Stimulated activated CD8-positive, alpha-beta memory T cell treated with anti-CD3 and anti-CD28 coated beads, Interleukin-12 subunit alpha, Interleukin-12 subunit beta, amount 100 ng/mL, for 4 hours (primary cell): ENCODE data around the gene SSBP3.

Experiments used
- DNase-seq: peaks from one replicate; pipeline ENCODE4 v3.0.0-alpha.2; 2020; ENCODE audit warnings: low read depth

Gene SSBP3

DNA sequence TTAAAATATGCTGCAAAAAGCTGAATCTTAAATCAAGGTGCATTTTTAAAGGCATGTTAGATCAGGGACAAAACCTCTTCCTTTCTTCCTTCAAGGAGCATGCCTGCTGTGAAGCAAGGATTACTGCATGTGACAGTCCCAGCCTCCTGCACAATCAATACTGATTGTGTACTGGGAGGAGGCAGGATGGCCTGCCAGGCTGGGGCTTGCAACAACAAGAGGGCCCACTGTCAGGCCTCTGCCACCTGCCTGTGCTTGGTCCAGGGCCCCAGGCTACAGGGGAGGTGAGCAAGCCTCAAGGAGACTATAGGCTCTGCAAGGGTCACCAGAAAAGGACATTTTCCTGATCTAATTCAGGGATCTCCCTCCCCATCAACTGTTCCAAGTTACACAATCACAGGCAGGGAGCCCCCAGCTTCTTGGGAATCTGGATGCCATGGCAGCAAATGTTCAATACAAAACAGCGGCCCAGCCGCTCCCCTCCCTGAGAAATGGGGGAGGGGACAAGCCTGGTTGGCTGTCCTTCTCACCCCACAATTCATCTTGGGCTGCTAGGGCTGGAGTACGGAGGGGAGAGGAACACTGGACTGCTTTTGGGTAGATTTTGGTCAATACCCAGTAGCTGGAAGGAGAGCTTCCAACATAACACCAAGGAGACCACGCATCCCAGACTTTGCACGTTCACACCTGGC is 76.7 kb downstream of the SSBP3 start:
- no peak for DNase-seq

DNA sequence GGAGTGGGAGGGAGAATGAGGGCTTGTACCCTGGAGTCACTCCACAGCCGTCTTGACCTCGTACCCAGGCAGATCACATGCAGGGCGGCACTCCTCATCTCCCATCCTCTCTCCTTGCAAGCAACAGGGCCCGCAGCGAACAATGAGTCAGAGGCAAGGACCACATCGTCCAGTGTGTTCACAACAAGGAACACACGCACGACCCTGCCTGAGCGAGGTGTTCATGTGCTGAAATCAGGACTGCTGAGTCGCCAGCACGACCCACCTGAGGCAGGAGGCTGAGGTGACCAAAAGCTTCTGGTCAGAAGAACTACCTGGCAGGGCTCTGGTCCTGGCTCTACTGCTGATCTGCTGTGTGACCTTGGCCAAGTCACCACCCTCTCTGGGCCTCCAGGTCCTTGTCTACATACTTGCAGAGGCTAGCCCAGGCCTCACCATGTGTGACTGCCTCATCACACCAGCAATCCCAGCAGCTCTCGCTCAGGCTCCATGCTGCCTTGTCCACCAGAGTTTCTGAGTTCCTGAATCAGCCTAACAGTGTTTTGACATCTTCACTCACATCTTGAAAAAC is 78.0 kb downstream of the SSBP3 start:
- no peak for DNase-seq

DNA sequence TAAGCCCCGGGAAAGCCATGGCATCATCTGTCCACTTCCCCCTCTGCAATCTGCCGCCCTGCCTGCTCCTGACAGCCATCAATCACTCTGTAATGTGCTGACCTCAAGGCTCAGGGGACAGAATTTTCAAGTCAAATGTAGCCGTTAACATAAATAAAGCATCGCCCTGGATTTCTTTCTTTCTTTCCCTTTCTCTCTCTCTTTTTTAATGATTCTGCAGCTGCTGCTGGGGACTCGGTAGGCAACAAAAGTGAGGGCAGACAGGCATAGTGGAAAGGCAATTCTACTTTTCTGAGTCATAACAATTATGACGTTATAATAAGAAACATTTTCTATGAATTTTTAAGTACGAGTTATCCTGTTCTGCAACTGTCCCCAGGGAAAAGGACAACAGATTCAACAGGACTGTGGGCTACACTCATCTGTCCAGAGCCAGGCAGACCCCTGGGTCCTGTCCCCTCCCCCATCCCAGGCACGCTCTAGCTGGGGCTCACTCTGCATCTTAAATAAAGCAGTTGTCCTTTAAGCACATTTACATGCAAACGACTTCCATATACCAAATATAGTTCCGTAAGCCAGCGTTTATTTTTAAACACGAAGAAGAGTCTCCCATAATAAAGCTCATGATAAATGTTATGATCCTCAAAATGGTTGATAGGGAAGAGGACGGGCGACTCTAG is 78.7 kb downstream of the SSBP3 start:
- no peak for DNase-seq

DNA sequence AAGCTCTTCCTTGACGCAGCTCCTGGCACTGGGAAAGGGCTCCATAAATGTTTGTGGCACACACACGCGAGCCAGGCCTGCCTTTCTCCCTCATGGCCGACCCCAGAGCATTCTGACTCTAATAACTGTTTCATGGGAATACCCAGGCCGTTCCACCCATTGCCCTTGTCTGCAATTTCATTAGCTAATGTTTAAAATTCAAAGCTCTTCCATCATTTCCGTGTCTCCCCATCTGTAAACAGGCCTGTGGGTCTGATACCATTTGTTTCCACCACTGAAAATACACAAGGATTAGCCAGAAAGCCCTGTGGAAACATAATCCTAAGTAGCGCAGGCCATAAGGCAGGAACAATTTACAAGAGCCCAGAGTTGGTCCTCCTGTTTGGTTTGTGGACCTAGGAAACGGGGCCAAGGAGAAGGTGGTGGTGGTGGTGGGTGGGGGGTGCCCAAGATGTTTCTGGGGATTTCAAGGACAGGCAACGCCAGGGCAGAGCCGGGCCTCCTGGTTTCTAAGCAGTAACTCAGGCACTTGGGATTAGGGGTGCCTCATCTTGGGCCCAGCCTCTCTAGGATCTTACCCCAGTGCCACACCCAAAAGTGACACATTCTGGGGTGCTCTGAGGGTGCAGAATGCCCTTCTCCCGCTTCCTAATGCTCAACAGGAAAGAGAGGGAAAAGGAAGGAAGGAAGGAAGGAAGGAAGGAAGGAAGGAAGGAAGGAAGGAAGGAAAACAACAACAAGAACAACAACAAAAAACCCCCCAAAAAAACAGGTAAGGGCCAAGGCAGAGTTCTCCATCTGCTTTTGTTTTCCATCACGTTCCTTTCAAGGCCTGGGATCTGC is 79.4 kb downstream of the SSBP3 start:
- no peak for DNase-seq

DNA sequence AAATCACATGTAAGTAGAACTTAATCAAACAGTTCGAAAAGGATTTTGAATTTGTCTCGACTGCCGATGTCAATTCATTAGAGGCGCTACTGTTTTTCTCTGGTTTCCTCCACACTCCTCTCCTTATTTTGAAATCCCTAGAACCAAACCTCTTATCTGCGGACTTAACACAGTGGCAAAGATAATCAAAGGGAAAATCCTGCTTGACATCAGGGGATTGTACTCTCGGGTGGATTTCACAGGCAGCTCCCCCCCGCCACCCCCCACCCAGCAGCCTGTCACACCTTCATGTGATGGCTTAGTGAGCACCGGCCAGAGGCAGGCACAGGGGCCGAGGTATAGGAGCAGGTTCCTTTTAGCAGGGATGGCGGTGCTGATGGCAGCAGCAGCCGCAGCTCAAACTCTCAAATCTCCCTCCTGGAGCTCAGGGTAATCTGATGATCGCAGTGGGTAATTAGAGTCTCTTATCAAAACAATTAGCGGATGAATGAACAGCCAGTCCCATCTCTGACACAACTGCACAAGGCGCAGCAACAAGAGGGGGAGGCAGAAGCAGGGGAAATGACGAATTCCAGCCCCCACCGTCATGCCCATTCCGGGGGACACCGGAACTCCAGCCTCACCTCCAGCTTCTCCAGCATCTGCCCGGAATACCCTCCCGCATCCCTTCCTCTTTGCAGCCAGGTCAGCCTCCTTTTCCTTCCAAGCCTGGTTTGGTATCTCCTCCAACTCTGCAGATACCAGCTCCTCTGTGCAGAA is 80.3 kb downstream of the SSBP3 start:
- DNase-seq: no peak

DNA sequence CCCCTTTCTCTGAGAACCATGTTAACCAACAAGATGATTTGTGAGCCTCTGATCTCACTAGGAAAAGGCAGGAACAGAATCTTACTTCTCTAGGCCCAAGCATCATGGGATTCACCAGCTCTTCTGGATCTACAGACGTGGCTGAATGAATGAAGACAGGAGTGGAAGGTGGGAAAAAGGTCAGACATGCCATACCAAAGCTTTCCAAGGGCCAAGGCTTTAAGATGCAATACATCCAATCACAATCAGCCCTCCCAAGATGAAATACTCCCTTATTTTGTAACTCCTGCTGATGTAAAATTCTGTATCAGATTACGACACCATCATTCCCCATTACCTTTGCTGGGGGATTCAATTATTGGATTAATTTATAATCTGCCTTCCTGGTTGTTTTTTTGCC is 80.9 kb downstream of the SSBP3 start:
- DNase-seq: no peak

DNA sequence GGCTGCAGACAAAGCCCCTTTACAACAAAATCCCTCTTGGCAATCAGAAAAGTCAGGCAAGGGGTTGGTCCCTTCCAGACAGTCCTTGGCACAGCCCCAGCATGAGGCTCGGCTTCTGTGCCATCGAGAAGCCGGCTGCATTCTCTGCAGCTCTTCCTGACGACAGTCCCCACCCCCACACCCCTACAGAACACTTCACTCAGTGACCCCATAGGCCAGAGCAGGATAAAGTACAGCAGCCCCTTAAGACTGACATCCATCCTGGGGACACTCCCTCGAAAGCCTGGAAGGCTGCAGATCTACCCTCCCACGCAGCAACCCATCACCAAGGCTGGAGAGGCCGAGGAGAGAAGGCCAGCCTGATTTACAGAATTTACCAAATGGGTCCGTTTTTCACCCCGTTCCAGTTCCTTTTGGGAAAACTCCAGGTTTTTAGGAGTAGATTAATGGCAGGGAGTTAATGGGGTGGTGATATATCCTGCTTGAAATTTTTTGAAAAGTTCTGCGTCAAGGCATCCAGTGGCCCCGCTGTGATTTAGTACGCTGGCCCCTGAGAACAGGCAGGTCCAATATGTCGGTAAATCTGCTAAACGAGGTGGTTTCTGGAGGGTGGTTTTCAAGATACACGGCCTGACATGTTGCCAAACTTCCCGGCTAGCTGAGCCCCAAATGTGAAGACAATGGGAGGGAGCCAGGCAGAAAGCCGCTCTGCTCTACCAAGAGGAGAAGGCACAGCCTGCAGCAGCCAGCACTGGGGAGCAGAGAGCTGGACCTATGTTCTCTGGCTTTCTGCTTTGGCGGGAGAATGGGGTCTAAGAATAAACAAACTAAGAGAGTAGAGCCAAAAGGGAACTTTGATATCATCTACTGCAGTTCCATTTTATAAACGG is 81.7 kb downstream of the SSBP3 start:
- DNase-seq: no peak

DNA sequence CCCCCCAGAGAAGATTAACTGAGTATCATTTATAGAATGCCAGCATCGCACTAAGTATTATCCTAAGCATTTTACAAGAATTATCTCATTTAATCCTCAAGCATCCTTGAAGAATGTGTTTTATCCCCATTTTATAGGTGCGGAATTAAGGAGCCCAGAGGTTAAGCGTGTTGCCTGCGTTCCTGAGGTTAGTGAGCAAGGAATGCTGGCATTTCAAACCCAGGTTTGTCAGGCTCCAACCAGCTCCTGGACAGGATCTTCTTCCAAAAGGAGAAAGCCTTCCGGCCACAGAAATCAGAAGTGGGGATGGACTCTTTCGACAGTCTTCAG is 82.3 kb downstream of the SSBP3 start:
- DNase-seq: no peak

DNA sequence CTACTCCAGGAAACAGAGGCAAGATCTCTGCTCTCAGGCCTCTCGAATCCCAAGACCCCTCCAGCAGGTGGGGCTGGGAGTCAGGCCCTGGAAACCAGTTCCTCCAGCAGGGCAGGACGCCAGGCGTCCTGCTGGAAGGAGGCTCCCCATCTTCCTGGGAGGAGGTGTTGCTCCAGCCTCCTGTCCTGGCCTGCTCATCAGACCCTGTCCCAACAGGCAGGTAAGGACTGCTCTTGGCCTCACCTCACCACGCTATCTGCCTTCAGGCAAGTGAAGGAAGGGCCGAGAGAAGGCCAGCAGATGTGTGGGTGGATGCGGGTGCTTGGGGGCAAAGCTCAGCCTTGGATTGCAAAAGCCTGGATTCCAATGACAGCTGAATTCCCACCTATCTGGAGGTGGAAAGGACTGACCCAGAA is 82.9 kb downstream of the SSBP3 start:
- DNase-seq: no peak

DNA sequence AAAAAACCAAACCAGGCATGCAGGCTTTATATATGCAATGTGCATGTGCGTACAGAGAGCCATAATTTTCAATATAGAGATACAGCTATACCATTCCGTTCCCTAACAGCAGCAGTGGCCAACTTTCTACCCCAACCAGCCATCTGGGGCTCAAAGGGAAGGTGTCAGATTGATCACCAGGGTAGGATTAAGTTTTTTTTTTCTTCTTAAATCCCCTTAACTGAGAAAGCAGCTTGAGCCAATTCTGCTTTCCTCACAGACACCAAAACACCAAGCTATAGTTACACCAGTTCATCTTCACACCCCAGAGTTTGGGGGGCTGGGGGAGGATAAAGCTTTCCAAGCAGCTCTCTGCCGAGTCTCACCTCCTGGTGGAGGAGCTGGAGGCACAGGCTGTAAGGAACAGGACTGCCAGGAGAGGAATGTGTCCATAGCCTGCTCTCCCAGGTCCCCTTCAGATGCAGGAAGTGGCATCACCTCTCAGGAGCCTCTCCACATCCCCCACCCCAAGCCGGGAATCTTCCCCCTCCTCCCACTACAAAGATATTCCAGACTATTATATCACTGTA is 87.9 kb downstream of the SSBP3 start:
- no peak for DNase-seq

DNA sequence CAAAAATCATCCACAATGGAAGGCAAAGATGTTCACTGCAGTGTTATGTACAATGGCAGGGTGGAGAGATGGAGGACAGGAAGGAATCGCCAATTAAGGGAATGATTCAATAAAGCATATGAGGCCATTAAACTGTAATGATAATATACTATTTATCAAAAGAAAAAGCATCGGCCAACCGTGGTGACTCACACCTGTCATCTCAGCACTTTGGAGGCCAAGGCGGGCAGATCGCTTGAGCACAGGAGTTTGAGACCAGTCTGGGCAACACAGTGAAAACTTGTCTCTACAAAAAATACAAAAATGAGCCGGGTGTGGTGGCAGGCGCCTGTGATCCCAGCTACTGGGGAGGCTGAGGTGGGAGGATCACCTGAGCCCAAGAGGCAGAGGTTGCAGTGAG is 89.1 kb downstream of the SSBP3 start:
- DNase-seq: no peak

DNA sequence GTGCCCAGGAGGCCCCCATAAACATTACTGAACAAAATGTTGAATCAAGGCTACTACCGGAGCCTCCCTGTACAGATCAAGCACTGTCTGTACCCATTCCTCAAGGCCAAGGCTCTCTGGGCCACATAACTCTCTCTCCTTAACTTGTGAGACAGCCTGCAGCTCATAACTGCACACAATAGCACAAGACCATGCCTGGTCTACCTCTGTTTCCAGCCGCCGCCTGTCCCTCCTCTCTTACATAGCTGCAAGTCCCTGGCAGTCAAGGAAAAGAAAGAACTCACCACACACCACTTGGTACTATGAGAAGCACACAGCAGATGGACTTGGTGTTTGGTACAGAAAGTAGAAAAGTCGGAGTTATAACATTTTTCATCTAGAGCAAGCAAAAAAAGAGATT is 91.1 kb downstream of the SSBP3 start:
- DNase-seq: no peak

DNA sequence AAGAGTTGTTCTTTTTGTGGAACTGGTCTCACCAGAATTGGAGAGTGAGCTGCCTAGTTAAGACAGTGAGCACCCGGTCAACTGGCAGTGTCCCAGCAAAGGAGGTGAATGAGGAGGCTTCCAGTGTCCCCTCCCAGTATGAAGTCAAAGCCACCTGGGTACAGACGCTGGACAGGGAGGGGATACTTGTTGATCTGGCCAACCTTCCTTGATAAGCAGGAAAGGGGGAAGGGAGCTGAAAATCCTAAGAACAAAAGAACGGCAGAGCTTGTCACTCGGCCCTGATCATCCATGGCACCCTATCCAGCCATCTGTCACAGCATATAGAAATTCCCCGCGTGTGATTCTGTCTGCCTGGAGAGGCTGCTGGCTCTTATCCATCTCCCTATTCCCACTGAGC is 91.5 kb downstream of the SSBP3 start:
- no peak for DNase-seq

DNA sequence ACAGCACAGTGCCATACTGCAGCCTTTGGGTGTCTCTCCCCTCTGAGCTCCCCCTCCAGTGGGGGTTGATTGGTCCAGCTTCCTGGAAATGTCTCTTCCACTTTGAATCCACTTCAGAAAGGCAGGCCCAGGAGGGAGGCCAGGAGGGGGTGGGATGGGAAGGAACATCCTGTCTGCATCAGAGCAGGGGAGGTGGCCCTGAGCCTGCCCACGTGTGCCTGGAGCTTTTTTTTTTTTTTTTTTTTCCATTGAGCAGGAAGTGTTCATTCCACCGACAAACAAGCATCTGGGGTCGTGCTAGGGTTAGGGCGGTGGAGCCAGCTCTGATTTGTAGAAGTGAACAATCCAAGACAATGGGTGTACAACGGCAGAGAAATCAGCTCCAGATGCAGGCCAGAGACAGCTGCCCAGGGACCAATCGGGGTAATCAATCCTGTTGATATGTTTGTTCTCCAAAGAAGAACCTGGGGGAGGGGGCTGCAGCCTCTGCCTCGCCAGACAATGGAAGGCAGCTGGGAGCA is 93.3 kb downstream of the SSBP3 start:
- no peak for DNase-seq

DNA sequence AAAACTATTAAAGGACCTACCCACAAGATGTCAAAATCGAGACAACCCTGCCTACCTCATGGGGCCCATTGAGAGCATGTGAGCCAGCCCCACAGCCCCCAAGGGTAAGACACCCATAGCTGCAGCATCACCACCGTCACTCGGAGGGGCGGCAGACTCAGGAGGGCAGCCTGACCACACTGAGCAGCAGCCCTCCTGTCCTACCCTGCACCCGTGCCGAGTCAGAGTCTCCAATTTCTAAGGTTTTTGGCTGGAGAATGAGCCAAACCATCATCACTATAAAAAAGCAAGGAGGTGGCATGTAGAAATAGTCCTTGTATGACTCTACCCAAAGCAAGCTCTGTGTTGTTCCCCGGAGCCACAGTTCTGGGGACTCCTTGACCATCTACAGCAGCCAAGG is 94.7 kb downstream of the SSBP3 start:
- no peak for DNase-seq

DNA sequence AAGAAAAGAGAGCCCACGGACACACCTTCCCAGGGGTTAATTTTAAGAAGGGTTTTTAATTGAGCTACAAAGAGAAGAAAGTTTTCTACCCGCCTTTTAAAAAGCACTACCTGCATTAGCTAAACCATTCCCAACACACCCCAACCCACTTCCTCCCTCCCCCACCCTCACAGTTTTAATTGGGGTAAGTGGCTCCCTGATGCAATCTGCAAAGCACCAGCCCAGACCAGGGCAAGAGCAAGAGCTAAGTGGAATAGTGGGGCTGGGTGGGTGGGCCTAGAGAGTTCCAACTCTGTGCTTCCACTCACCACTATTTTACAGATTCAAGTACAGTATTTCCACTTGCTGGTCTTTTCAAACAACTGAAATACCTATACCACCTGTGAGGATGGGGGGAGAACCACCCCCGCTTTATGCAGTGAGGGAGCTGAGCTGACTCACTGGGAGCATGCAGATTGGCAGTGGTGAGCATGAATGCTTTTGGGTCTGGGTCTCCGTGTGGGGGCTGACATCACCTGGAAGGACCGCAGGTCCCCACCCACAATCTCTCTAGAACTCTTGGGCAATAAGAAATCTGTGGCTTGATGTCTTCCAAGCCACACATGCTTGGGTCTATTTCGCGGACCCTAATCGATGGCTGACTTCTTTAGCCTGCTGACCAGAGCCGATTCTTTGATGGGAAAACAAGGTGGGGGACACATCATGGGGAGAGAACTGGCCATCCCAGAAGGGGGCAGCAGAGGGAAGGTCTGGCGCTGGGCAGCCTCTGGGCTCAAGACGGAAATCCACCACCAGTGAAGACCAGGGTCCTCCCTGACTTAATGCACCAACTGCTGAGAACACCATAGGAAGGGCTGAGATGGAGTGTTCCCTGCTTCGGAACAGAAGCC is 95.5 kb downstream of the SSBP3 start:
- DNase-seq: no peak

DNA sequence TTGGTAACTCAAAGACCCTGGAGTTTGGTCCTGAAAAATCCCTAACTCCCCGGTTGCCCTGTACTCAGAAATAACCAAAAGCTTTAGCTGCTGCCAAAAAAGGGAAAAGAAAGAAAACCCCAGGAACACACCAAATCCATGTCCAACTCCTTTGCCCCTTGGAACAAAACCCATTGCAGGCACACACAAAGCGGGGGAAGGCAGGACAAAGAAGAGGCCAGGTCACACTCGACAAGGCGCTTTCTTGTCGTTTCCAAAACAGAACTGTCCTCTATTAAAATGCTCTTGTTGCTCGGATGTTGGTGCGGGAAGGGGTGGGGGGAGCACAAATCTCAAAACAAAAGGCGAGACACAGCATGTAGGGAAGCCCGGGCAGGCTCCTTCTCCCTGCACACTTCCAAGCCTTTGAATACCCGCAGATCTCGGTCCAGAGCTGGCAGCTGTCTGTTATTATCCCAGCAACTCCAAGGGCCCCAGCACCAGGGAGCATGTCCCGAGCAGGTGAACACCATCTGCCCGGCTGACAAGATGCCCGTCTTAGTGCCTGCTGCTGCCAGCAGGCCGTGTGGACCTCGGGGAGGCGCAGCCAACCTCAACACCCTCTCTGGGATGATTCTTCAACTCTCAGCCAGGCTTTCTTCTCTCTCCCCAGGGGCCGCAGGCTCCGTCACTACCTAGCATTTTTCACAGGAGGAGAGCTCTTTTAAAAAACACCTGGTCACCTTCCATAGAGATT is 96.4 kb downstream of the SSBP3 start:
- no peak for DNase-seq

DNA sequence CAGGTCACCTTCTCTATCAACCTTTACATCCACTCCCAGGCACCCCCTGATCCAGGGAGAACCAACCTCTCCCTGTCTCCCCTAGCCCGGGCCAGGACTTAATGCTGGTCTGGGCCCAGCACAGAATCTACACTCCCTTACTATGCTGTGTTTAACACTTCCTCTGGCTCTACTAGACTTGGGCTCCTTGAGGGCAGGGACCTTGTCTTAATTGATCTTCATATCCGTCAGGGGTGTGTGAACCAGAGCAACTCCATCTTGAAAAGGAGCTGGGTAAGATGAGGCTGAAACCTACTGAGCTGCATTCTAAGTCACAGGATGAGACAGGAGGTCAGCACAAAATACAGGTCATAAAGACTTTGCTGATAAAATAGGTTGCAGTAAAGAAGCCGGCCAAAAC is 98.9 kb downstream of the SSBP3 start:
- DNase-seq: no peak
